Mesodermal cell (in vitro differentiated cells): ENCODE measurements around the gene FAM13A.

Experiments used
- H3K27ac ChIP-seq: 2 replicates; pipeline ENCODE4 v1.7.0; 2013; ENCODE audit warnings: mild to moderate bottlenecking, low read depth, low read length, moderate library complexity; ENCODE audit not compliant: severe bottlenecking
- H3K36me3 ChIP-seq: 2 replicates; pipeline ENCODE4 v1.7.1; 2013; ENCODE audit warnings: mild to moderate bottlenecking, low read length, moderate library complexity; ENCODE audit not compliant: control insufficient read depth, insufficient read depth
- H3K4me1 ChIP-seq: one replicate; pipeline ENCODE4 v1.7.1; 2013; ENCODE audit warnings: mild to moderate bottlenecking, low read length; ENCODE audit not compliant: insufficient read depth, control insufficient read depth, poor library complexity, severe bottlenecking
- H3K4me3 ChIP-seq: 2 replicates; pipeline ENCODE4 v1.7.0; 2013; ENCODE audit warnings: low read length, control low read depth, mild to moderate bottlenecking; ENCODE audit not compliant: insufficient read depth, poor library complexity, severe bottlenecking; ENCODE audit errors: extremely low read depth
- H3K9me3 ChIP-seq: 2 replicates; pipeline ENCODE4 v1.7.1; 2013; ENCODE audit warnings: mild to moderate bottlenecking, low read length, moderate library complexity; ENCODE audit not compliant: control insufficient read depth
- WGBS, 2 experiments: methylation state at CpG; one replicate each; pipeline ENCODE4 v1.1.5; 2013; ENCODE audit warnings: missing lambda C conversion rate in 2 of 2; ENCODE audit not compliant: insufficient coverage in 2 of 2; 5-methylcytosine and 5-hydroxymethylcytosine counted together

Gene FAM13A

GRCh38 chr4:88724406-88724805, 332.6 kb downstream of the FAM13A start:
- no peak overlapping the region for H3K4me3 ChIP-seq
- H3K9me3 ChIP-seq = no peaks in the 10 kb centered on the region
- 80 to 100% methylated on average over 1 of the region's 2 CpGs for WGBS, 2 experiments
- H3K36me3 ChIP-seq = peaks cover 18% of the 10 kb centered on the region
- H3K27ac ChIP-seq = no peak overlapping the region
- H3K4me1 ChIP-seq = no peaks in the 10 kb centered on the region

GRCh38 chr4:88722828-88723227, 334.2 kb downstream of the FAM13A start:
- H3K4me1 ChIP-seq = no peaks in the 10 kb centered on the region
- H3K9me3 ChIP-seq = peaks cover 4% of the 10 kb centered on the region
- H3K36me3 ChIP-seq = peaks cover 9% of the 10 kb centered on the region
- 100% methylated on average over 2 of the region's 2 CpGs; no CpG with 5 or more reads in 1 of the 2 experiments for WGBS, 2 experiments
- H3K4me3 ChIP-seq = no peak overlapping the region
- H3K27ac ChIP-seq = no peak overlapping the region

- peaks cover 4% of the 10 kb centered on the region for H3K36me3 ChIP-seq
Measured at GRCh38 chr4:88722276-88722780, 334.7 kb downstream of the FAM13A start.

GRCh38 chr4:88720451-88721428, 336.2 kb downstream of the FAM13A start:
- Histone ChIP-seq H3K27ac (no peak overlapping the region), H3K36me3 (peaks cover 3% of the 10 kb centered on the region), H3K4me3 (no peak overlapping the region), H3K9me3 (peaks cover 13% of the 10 kb centered on the region), H3K4me1 (no peaks in the 10 kb centered on the region)
- 92 to 93% methylated on average over 6 to 9 of the region's 10 CpGs for WGBS, 2 experiments

More at GRCh38 chr4:88722276-88722780, 334.7 kb downstream of the FAM13A start:
- Histone ChIP-seq H3K4me1 (no peaks in the 10 kb centered on the region), H3K27ac (no peak overlapping the region), H3K4me3 (no peak overlapping the region), H3K9me3 (peaks cover 7% of the 10 kb centered on the region)
- WGBS, 2 experiments = 84 to 95% methylated on average over 5 to 7 of the region's 10 CpGs

- WGBS, 2 experiments = 100% methylated on average over 1 of the region's 1 CpG; no CpG with 5 or more reads in 1 of the 2 experiments
- no peaks in the 10 kb centered on the region for H3K4me1 ChIP-seq
- no peak overlapping the region for H3K27ac ChIP-seq
- no peak overlapping the region for H3K4me3 ChIP-seq
- peaks cover 3% of the 10 kb centered on the region for H3K36me3 ChIP-seq
- peaks cover 13% of the 10 kb centered on the region for H3K9me3 ChIP-seq
Measured at GRCh38 chr4:88719381-88719780, 337.6 kb downstream of the FAM13A start.

GRCh38 chr4:88718098-88718497, 338.9 kb downstream of the FAM13A start:
- Histone ChIP-seq H3K27ac (no peak overlapping the region), H3K36me3 (peaks cover 3% of the 10 kb centered on the region), H3K4me1 (no peaks in the 10 kb centered on the region), H3K4me3 (no peak overlapping the region), H3K9me3 (peaks cover 13% of the 10 kb centered on the region)
- WGBS, 2 experiments = 78 to 92% methylated on average over 3 to 4 of the region's 5 CpGs

- 67 to 100% methylated on average over 1 of the region's 1 CpG for WGBS, 2 experiments
- Histone ChIP-seq H3K36me3 (peaks cover 3% of the 10 kb centered on the region), H3K27ac (no peak overlapping the region), H3K9me3 (peaks cover 13% of the 10 kb centered on the region), H3K4me3 (no peak overlapping the region), H3K4me1 (no peaks in the 10 kb centered on the region)
Measured at GRCh38 chr4:88713782-88714181, 343.2 kb downstream of the FAM13A start.

- no CpG with 5 or more reads among the region's 1 CpG for WGBS, 2 experiments
- H3K27ac ChIP-seq = no peak overlapping the region
- no peak overlapping the region for H3K4me3 ChIP-seq
- H3K9me3 ChIP-seq = no peaks in the 10 kb centered on the region
- H3K36me3 ChIP-seq = no peaks in the 10 kb centered on the region
- H3K4me1 ChIP-seq = peaks cover 4% of the 10 kb centered on the region
Measured at GRCh38 chr4:88709989-88710388, 347.0 kb downstream of the FAM13A start.

- no peak overlapping the region for H3K4me3 ChIP-seq
- peaks cover 4% of the 10 kb centered on the region for H3K4me1 ChIP-seq
- H3K27ac ChIP-seq = no peak overlapping the region
- H3K36me3 ChIP-seq = no peaks in the 10 kb centered on the region
- no peaks in the 10 kb centered on the region for H3K9me3 ChIP-seq
- 70 to 72% methylated on average over 5 to 8 of the region's 9 CpGs for WGBS, 2 experiments
Measured at GRCh38 chr4:88706574-88706973, 350.4 kb downstream of the FAM13A start.

- Histone ChIP-seq H3K27ac (no peak overlapping the region), H3K9me3 (no peaks in the 10 kb centered on the region), H3K36me3 (no peaks in the 10 kb centered on the region), H3K4me1 (peaks cover 4% of the 10 kb centered on the region), H3K4me3 (no peak overlapping the region)
- WGBS, 2 experiments = 75 to 92% methylated on average over 3 of the region's 3 CpGs
Measured at GRCh38 chr4:88705805-88706492, 351.0 kb downstream of the FAM13A start.
